ENCODE data around the gene KIF26B.

GRCh38 chr1:245260110-245260882, 105.5 kb downstream of the KIF26B start:
- no peak for TF ChIP-seq CTCF (conservative IDR thresholded peaks at IDR 0.05; ENCODE audit: low read length)
- TF ChIP-seq EZH2phosphoT487 (IDR thresholded peaks at IDR 0.05; ENCODE audit: borderline replicate concordance): no peak

Data from Loucy (cell line).